Tibial nerve (tissue), 4 donors: Measurements from ENCODE around the gene ATP2A3.

Source experiments
- CTCF ChIP-seq, 5 experiments: fragments of 200-600 bp in 3 of 5; fragments of 450-650 bp in 2 of 5; sonication (generic) in 3 of 5; IDR thresholded peaks; one replicate each; pipeline ENCODE4 v1.5.1; 2016 to 2019; ENCODE audit warnings: antibody characterized with exemption in 5 of 5, mild to moderate bottlenecking in 3 of 5, moderate library complexity in 2 of 5
- EP300 ChIP-seq, 2 donors: sonication (generic); formaldehyde crosslinking; IDR thresholded peaks; one replicate each; pipeline ENCODE4 v1.6.1; 2017; ENCODE audit warnings: antibody characterized with exemption in 2 of 2, mild to moderate bottlenecking in 1 of 2
- POLR2A ChIP-seq, 2 donors: fragments of 450-650 bp; IDR thresholded peaks; one replicate each; pipeline ENCODE4 v1.6.1; 2017; ENCODE audit warnings: antibody characterized with exemption in 2 of 2, mild to moderate bottlenecking in 2 of 2, moderate library complexity in 2 of 2

GRCh38 chr17:3963237-3964201, 718 bp downstream of the ATP2A3 start:
- no peak for TF ChIP-seq CTCF (IDR thresholded peaks at IDR 0.05)
- TF ChIP-seq EP300 (IDR thresholded peaks at IDR 0.05) = no peak
- no peak for TF ChIP-seq POLR2A (IDR thresholded peaks at IDR 0.05)
